Activated gamma-delta T cell treated with anti-CD3 and anti-CD28 coated beads, Interleukin-2, amount 50 U/mL, for 16 hours (primary cell): ENCODE measurements around the gene HOXA11.

Experiments
- DNase-seq: peaks from one replicate; pipeline ENCODE4 v3.0.0-alpha.2; 2020; ENCODE audit warnings: low read depth

HOXA11 gene

GRCh38 chr7:27157702-27158431, 27.2 kb downstream of the HOXA11 start:
- DNase-seq, result no peak

DNA sequence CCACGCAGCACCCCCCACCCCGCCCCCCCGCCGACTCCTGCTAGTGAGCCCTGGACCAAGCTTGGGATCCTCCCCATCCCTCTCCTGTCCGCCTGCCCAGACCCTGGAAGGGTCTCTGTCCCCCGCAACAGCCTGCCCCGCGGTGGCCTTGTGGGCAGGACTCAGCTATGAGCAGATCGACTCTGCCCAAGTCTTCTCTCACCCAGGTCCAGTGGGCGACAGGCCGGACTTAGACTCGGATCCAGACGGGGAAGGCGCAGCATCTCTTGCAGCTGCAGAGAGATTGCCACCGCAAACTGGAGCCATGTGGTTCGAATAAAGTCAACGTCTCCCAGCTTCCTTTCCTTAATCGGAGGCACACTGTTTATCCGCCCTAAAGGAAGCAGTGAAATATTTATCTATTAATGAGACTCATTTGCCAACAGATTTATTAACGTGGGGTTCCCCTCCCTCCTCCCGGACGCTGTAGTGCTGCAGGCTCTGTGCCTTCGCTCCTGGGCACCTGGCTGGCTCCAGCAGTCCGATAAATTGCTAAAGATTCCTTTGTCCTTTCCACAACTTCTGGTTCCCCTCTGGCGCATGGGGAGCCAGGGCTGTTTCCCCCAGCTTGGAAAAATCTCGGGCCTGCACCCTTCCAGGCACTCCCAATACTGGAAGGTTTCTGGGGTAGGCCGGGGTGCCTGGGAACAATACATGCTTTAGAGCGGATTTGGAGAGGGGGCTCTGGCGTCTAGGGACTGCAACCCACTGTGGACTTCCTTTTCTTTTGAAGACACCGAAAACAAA, 27.9 kb downstream of the HOXA11 start:
- DNase-seq, result no peak

GRCh38 chr7:27156508-27156898, 28.5 kb downstream of the HOXA11 start, which contains the start of gene HOXA7:
Gene HOXA7 (minus strand): TSS chr7:27156675. CDS start chr7:27156545, 130 bp downstream.
- DNase-seq, result no peak

DNA sequence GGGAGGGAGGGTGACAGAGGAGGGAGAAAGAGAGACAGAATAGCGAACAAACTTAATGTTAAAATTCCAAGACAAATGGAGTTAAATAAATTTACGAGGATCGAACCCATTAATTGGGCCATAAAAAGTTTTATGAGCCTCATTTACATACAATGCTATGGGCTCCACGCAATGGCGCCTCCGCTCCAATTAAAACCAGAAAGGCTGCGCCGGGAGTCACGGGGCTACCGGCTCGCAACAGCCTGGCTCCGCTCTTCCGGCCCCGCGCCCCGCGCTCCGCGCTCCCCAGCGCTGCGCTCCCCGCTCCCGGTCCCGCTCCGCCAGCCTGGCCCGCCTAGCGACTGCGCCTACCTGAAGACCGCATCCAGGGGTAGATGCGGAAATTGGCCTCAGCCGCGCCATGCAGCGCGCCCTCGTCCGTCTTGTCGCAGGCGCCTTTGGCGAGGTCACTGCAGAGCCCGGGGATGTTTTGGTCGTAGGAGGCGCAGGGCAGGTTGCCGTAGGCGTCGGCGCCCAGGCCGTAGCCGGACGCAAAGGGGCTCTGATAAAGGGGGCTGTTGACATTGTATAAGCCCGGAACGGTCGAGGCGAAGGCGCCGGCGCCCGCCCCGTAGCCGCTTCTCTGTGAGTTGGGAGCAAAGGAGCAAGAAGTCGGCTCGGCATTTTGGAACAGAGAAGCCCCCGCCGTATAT, 29.1 kb downstream of the HOXA11 start:
- DNase-seq, result no peak

- no peak for DNase-seq
Observed at GRCh38 chr7:27154901-27155815, 29.9 kb downstream of the HOXA11 start.

- DNase-seq, result no peak
Observed at GRCh38 chr7:27154369-27154768, 30.7 kb downstream of the HOXA11 start.

GRCh38 chr7:27153526-27153925, 31.5 kb downstream of the HOXA11 start:
- no peak for DNase-seq

DNA sequence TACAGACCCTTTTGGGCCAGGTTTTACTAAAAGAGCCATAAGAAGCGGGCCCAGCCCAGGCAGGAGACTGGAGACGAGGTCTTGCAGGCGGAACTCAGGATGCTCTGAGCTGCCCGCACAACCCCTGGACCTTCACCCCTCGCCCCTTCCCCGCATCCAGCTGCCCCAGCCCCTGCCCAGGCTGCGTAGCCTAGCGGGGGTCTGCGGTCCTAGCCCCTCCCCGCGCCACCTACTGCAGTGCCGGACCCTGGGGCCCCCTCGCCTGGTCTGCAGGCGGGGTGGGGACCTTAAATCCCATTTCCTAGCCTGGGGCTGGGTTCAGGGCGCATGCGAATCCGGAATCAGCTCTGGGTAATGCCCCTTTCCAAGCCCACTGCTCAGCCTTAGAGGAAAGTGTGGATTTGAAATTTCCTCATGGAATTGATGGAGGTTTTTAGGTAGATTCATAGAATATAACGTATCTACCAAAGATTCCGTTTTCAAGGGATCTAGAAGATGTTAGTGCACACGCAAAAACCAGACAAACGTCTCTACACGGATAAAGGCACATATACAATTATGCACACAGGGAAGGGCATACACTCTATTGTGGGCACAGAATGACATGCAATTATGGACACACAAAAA, 32.1 kb downstream of the HOXA11 start:
- DNase-seq, result no peak

DNA sequence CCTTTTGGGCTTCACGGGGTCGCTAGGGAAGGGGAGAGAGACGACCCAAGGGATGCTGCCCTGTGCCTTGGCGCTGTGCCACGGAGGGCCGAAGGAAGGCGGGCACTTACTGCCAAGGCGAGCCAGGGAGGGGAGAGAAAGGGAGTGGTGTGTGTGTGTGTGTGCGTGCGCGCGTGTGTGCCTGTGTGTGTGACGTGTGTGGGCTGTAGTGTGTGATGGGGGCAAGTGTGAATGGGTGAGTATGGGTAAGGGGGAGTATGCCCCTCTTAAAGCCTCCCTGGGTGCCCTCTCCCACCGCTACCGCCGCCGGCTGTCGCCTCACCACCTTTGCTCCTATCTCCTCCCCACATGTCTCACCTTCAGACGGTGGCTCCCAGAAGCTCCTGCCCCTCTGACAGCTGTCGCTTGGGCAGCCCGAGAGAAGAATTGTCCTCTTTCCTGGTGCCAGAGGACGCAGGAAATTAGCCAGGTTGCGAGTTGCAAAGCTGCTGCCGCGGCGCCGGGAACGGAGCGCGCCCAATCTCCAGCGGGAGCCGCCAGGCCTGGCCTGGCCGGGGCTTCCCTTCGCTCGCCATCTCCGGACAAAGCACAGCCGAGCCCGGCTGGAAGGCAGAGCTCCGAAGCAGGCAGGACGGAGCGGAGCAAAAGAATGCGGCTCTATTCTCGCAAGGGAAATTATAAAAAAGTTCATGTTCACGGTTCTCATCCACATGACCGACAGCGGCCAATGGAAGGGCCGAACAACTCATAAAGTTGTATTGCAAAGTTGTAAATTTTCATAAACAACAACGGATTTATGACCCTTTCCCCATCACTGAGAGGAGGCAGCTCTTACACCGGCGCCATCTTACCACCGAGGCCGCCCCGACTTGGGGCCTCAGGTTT, 32.9 kb downstream of the HOXA11 start, which contains the start of gene HOXA3:
HOXA3 (minus strand) TSS at position 653 of the 885 bp plus-strand sequence. CDS start 41,943 bp downstream, outside the sequence.
- DNase-seq, result no peak

GRCh38 chr7:27151341-27151930, 33.6 kb downstream of the HOXA11 start:
- DNase-seq, result no peak

- no peak for DNase-seq
Observed at GRCh38 chr7:27150568-27151340, 34.3 kb downstream of the HOXA11 start.

GRCh38 chr7:27149842-27150567, 35.0 kb downstream of the HOXA11 start:
- no peak for DNase-seq

DNA sequence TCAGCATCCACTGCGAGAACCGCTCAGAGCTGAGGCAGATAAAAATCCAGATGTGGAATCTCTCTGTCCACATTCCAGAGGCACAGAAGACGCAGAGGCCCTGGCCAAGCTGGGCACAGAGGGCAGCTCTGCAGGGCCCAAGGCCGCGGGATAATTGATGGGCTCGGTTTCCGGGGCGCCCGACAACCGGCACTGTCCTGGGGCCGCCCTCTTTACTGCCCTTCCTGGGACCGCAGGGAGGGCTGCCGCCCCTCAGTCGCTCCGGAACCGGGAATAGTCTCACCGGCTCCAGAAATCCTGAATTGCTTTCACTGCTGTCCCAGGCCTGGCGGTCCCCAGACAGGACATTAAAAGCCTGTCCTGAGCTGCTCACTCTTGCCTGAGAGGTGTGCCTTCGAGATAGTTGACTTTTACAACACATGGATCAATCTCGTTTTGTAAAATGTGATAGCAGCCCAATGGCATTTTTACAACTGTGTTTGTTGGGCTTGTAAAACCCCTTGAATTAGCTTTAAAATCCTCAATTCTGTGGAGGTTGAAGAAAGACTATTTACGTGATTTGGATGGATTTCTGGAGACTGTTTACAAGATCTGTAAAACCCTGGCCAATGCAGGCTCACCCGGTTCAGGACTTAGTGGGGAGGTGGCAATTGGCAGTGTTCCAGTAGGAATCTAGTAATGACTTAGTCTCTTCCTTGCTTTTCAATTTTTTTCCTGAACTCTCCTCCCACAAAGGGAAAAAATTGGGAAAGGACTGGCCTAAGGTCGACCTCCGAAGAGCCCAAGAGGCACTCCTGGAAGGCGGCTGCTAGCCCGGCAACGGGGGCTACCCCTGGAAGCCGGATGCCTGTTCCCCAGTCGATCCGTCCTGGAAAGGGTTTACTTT, 36.0 kb downstream of the HOXA11 start:
- no peak for DNase-seq

DNA sequence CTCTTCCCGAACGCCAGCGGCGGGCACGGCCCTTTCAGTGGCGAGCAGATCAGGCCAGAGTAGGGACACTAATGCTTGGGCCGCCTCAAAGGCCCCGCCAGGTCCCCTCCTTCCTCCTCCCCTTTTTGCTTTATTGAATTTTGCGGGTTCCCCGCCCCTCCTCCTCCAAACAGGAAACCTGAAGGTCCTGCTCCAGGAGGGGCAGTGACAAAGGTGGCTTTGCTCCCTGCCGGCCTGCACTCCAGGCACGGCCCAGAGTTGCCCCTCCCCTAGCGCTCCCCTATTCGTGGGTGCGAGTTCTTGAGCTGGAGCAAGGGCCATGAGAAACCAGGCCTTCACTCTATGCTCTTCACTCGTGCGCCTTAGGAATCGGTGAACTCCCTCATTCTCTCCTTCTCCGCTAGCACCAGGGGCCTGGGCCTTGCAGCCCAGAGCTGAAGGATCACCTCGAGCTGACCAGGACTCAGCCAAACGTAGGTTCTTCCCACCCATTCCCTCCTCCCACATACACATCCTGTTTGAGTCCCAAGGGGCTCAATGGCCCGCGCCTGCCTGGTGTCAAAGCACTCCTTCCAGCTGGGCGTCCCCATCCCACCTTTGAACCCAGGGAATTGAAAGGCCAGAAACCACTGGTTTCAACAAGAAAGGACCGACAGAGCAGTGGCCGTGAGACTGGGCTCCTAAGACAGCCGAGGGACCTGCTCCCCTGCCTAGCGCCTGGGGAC, 36.8 kb downstream of the HOXA11 start:
- no peak for DNase-seq

- no peak for DNase-seq
Observed at GRCh38 chr7:27147199-27148030, 37.6 kb downstream of the HOXA11 start, which contains the start of gene HOXA6. Gene HOXA6 (minus strand): TSS chr7:27147774. CDS start chr7:27147749, 25 bp downstream.
